Right lobe of liver (tissue), 6 donors: ENCODE data around the gene CLK2. TPM values are rescaled to one million over a fixed set of nuclear protein-coding genes. Genes with fewer than 3 reads are reported as not detected.
A peak's percentile ranks its signal among the peaks of the same experiment; 100 is the strongest.

Source experiments
- ATAC-seq, 4 donors: fragments of 200-7000 bp; cut with Tn5 transposase; one replicate each; pipeline ENCODE4 v1.9.1; 2020; ENCODE audit warnings: mild to moderate bottlenecking in 4 of 4, moderate library complexity in 4 of 4
- DNase-seq, 3 donors: peaks; one replicate each; pipeline ENCODE4 v3.0.0-alpha.2; 2020
- H3K27ac ChIP-seq, 3 donors: fragments of 200-600 bp; one replicate each; pipeline ENCODE4 v1.8.0; 2022
- H3K27me3 ChIP-seq, 2 donors: fragments of 200-600 bp; one replicate each; pipeline ENCODE4 v1.8.0; 2022
- H3K36me3 ChIP-seq, 4 donors: fragments of 200-600 bp; sonication (generic) in 1 of 4; one replicate each; pipeline versions ENCODE4 v1.5.1 to v1.8.0; 2017 to 2022; ENCODE audit warnings: control low read depth in 1 of 4
- H3K4me1 ChIP-seq, 4 donors: fragments of 200-600 bp; sonication (generic) in 1 of 4; one replicate each; pipeline versions ENCODE4 v1.5.1 to v1.8.0; 2017 to 2022; ENCODE audit warnings: control low read depth in 1 of 4
- H3K4me3 ChIP-seq, 3 donors: fragments of 200-600 bp; one replicate each; pipeline ENCODE4 v1.8.0; 2022
- H3K9me3 ChIP-seq, 4 donors: fragments of 200-600 bp; sonication (generic) in 1 of 4; one replicate each; pipeline versions ENCODE4 v1.5.1 to v1.8.0; 2017 to 2022; ENCODE audit warnings: control low read depth in 1 of 4
- POLR2A ChIP-seq: fragments of 450-650 bp; IDR thresholded peaks from one replicate; pipeline ENCODE4 v1.6.1; 2017; ENCODE audit warnings: antibody characterized with exemption, mild to moderate bottlenecking
- WGBS: methylation state at CpG from one replicate; pipeline ENCODE4 v1.1.6; 2018; ENCODE audit warnings: low coverage, low lambda C conversion rate; ENCODE audit not compliant: insufficient coverage; ENCODE audit errors: missing lambda C conversion rate; 5-methylcytosine and 5-hydroxymethylcytosine counted together
- intact Hi-C, 2 donors: fragments of 100-400 bp; cut with DNase I; formaldehyde crosslinking; loops; one replicate each; pipeline versions ENCODE4 v1.11.2 to v1.14.1; 2022
- total RNA-seq, 6 experiments: library from RNA; depleted of rRNA in 2 of 6; stranded (reverse); fragments of >200 nt in 2 of 6; fragmentation: NEBNext Ultra II Directional in 3 of 6; extraction: Animal tissue kit (Norgen Biotek cat#: 25700) in 3 of 6; gene quantifications; one replicate each; pipeline versions ENCODE4 v1.1.0 to v1.2.4, GENCODE V29; 2016 to 2023
- TF ChIP-seq, protein P1 (sequence below), 4 donors: fragments of 200-600 bp in 3 of 4; fragments of 450-650 bp in 1 of 4; IDR thresholded peaks; one replicate each; pipeline versions ENCODE4 v1.5.1 to v1.8.0; 2016 to 2022; ENCODE audit warnings: antibody characterized with exemption in 4 of 4, mild to moderate bottlenecking in 2 of 4
- donor health status: DM: no; HTN: yes; CAD: no.
- donor health status: DM: no; HTN: no; CAD: no.
- donor health status: DM: no; HTN: no; CAD: no.
- donor health status: DM: no; HTN: yes; CAD: no.
- donor health status: DM: no; HTN: yes; CAD: no.

The CLK2 gene
- total RNA-seq, 6 experiments from 2014 or later, result 10.4 to 29.2 (median 20.2) TPM

DNA sequence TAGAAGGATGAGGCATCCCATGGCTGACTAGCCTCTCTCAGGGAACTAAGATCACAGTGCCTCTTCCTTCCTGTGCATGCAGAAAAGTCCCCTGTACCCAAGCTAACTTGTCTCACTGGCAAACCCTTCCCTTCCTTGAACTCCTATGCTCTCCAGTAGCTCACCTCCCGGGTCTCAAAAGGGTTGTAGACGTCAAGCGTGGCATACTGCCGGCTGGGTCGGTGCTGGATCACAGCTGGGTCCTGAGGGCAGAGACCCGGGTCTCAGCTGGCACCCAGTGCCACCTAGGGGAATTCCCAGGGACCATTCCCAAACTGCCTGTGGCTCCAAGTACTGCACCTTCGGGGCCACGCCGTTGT lies 11.8 kb downstream of the CLK2 start:
- intact Hi-C loops, result no loop called here
- Histone ChIP-seq H3K27me3 (no peaks in the 10 kb centered on the region), H3K4me1 (peaks cover 0 to 9% (median 4%) of the 10 kb centered on the region in 4 donors), H3K36me3 (peaks cover 0 to 63% (median 15%) of the 10 kb centered on the region in 4 donors), H3K27ac (peak overlapping the region; percentile 48 to 59 (median 58)), H3K9me3 (no peaks in the 10 kb centered on the region), H3K4me3 (peak overlapping the region; percentile 81 to 85 (median 83))
- WGBS, result 0% methylated on average over 8 of the region's 9 CpGs
- ATAC-seq (peak in 1 of 4 donors; percentile 17), DNase-seq (no peak)
- TF ChIP-seq, protein P1, sequence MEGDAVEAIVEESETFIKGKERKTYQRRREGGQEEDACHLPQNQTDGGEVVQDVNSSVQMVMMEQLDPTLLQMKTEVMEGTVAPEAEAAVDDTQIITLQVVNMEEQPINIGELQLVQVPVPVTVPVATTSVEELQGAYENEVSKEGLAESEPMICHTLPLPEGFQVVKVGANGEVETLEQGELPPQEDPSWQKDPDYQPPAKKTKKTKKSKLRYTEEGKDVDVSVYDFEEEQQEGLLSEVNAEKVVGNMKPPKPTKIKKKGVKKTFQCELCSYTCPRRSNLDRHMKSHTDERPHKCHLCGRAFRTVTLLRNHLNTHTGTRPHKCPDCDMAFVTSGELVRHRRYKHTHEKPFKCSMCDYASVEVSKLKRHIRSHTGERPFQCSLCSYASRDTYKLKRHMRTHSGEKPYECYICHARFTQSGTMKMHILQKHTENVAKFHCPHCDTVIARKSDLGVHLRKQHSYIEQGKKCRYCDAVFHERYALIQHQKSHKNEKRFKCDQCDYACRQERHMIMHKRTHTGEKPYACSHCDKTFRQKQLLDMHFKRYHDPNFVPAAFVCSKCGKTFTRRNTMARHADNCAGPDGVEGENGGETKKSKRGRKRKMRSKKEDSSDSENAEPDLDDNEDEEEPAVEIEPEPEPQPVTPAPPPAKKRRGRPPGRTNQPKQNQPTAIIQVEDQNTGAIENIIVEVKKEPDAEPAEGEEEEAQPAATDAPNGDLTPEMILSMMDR (IDR thresholded peaks at IDR 0.05), result no peak
- TF ChIP-seq POLR2A, result no peak

DNA sequence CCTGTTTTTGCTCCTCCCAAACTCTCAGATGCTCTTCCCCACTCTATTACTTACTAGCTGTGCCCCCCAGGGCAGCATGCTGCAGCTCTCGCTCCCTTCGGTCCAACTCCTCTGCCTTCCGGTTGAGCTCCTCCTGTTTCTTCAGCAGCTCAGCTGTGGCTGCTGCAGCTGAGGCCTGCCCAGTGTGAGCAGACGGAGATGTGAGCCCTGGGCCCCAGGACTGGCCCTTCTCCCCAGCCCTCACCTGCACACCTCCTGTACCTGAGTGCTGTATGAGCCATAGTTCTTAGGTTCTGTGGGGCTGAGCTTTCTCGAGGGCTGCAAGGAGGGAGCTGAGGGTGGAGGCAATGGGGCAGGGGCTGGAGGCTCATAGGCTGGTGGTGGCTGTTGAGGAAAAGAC lies 13.0 kb downstream of the CLK2 start:
- H3K36me3 ChIP-seq, result peaks cover 0 to 51% (median 10%) of the 10 kb centered on the region in 4 donors
- intact Hi-C loops, result no loop called here
- H3K27ac ChIP-seq, result no peak overlapping the region
- no peaks in the 10 kb centered on the region for H3K27me3 ChIP-seq
- DNase-seq, result peak in 1 of 3 donors; percentile 30
- no peak overlapping the region for H3K4me3 ChIP-seq
- H3K9me3 ChIP-seq, result no peaks in the 10 kb centered on the region
- 97% methylated on average over 4 of the region's 5 CpGs for WGBS
- peaks cover 0 to 9% (median 4%) of the 10 kb centered on the region in 4 donors for H3K4me1 ChIP-seq
- ATAC-seq, result no peak
- no peak for TF ChIP-seq POLR2A
- TF ChIP-seq, protein P1 (IDR thresholded peaks at IDR 0.05), result no peak

DNA sequence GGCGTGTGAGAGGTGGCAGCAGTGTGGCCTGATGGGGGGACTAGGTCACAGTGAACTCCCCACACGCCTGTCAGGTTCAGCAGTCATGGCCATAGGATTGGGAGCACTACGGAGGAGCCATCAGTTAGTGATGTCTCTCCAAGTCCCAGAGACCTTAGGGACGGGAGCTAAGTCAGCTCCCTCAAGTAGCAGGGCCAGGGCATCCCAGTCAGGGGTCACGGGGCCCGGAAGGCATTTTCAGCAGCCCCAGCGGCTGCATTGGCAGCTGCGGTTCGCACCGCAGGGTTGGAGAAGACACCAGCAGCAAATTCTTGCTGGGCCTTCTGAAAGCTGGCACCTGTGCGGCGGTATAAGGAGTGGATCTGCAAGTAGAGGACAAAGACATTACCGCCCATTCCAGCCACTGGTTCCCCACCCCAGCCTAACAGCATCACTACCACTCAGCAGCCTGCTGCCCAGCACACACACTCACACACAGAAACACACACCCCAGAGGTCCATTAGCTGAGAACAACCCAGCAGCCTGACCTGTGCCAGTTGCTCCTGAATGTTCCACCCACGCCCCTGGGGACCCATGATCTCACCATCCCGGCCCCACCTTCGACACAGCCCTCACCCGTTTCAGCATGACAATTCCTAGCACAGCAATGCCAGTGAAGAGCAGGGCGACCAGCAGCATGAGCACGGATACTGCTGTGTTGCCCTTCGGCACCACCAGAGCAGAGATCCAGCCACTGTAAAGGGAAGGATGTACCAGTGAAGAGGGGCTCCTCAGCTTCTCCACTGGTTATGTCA lies 17.0 kb downstream of the CLK2 start:
- ATAC-seq (no peak), DNase-seq (no peak)
- intact Hi-C loops, result no loop called here

DNA sequence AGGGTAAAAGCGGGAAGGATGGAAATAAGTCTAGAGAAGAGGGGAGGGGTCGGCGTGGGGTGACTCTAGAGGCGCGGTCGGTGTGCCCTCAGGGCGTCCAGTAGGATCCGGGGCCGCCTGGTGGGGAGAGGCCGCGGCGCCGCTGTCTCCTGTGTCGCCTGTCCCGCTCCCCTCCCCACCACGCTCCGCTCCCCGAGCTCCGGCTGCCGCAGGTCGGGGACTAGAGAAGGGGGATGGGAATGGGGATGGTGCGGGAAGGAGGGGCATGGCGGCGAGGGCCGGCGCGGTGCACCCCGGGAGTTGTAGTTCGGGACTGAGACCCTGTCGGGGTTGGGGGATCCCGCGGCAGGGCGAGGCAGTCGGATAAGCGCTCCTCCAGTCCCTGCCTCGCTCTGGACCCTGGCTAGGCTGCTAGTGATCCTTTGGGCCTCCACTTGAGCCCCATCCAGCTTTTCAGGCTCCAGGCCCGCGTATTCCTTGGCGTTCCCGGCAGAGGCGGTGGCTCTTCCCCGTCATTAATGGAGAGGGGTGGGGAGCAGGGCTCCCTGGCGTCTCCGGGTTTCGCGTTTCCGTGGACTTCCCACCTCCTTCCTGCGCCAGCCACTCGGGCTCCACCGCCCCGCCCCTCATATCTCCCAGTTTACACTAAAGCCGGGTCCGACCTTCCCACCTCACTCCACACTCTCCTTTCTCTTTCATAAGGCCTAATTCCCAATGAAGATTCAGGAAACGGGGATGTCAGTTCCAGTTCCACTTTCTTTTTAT lies 17.9 kb downstream of the CLK2 start, which contains the start of gene ENTREP3:
ENTREP3 (minus strand) TSS at position 241 of the 765 bp plus-strand sequence. CDS start 606 bp downstream, outside the sequence.
- peaks cover 0 to 14% (median 0%) of the 10 kb centered on the region in 4 donors for H3K4me1 ChIP-seq
- 5% methylated on average over 17 of the region's 54 CpGs for WGBS
- peak; percentile 89 to 91 (median 91) for DNase-seq

More for the DNA sequence above, 17.0 kb downstream of the CLK2 start:
- H3K4me1 ChIP-seq, result peaks cover 0 to 18% (median 2%) of the 10 kb centered on the region in 4 donors
- TF ChIP-seq, protein P1 (IDR thresholded peaks at IDR 0.05), result no peak
- no peak for TF ChIP-seq POLR2A
- no peaks in the 10 kb centered on the region for H3K9me3 ChIP-seq
- H3K27ac ChIP-seq, result peak overlapping the region; percentile 76 to 90 (median 82)
- peak overlapping the region; percentile 72 to 84 (median 79) for H3K4me3 ChIP-seq
- H3K36me3 ChIP-seq, result peaks cover 0 to 26% (median 0%) of the 10 kb centered on the region in 4 donors
- no peaks in the 10 kb centered on the region for H3K27me3 ChIP-seq
- WGBS, result 79% methylated on average over 9 of the region's 20 CpGs

More for the DNA sequence above, 17.9 kb downstream of the CLK2 start, which contains the start of gene ENTREP3:
- H3K27ac ChIP-seq, result peak within 1 kb of the TSS; percentile 76 to 90 (median 82)
- TF ChIP-seq, protein P1 (IDR thresholded peaks at IDR 0.05), result no peak
- TF ChIP-seq POLR2A, result no peak
- H3K9me3 ChIP-seq, result no peaks in the 10 kb centered on the region
- intact Hi-C loops, result no loop called here
- H3K4me3 ChIP-seq, result peak within 1 kb of the TSS; percentile 72 to 84 (median 79)
- peak; percentile 89 to 91 (median 91) for ATAC-seq
- peaks cover 0 to 25% (median 0%) of the 10 kb centered on the region in 4 donors for H3K36me3 ChIP-seq
- H3K27me3 ChIP-seq, result no peaks in the 10 kb centered on the region
